ENCODE results near the gene TNFAIP6.

Gene TNFAIP6

GRCh38 chr2:151338115-151338514 lies 19.3 kb upstream of the TNFAIP6 start:
- TF ChIP-seq CSRNP3 (CRISPR knock-in tag; IDR thresholded peaks at IDR 0.05) (no peak), ARNTL (CRISPR knock-in tag; IDR thresholded peaks at IDR 0.05; ENCODE audit: borderline replicate concordance, low read depth) (no peak), ZNF565 (CRISPR knock-in tag; conservative IDR thresholded peaks at IDR 0.05; ENCODE audit: low read depth) (no peak), CREB5 (CRISPR knock-in tag; IDR thresholded peaks at IDR 0.05; ENCODE audit: low read depth) (no peak), ZNF70 (CRISPR knock-in tag; IDR thresholded peaks at IDR 0.05) (no peak), ZC3H10 (CRISPR knock-in tag; IDR thresholded peaks at IDR 0.05) (no peak), TOX (CRISPR knock-in tag; IDR thresholded peaks at IDR 0.05; ENCODE audit: borderline replicate concordance) (no peak), TSHZ2 (CRISPR knock-in tag; IDR thresholded peaks at IDR 0.05) (no peak), GLIS3 (CRISPR knock-in tag; IDR thresholded peaks at IDR 0.05) (no peak), PPARA (CRISPR knock-in tag; IDR thresholded peaks at IDR 0.05; ENCODE audit: borderline replicate concordance) (no peak), PATZ1 (CRISPR knock-in tag; IDR thresholded peaks at IDR 0.05; ENCODE audit: borderline replicate concordance) (no peak), SNAI2 (CRISPR knock-in tag; IDR thresholded peaks at IDR 0.05) (no peak), POU6F1 (CRISPR knock-in tag; IDR thresholded peaks at IDR 0.05; ENCODE audit: borderline replicate concordance, low read depth) (no peak), CSDC2 (CRISPR knock-in tag; IDR thresholded peaks at IDR 0.05) (no peak), BACH2 (CRISPR knock-in tag; IDR thresholded peaks at IDR 0.05; ENCODE audit: borderline replicate concordance) (no peak), ZNF8 (CRISPR knock-in tag; IDR thresholded peaks at IDR 0.05) (no peak), RARB (CRISPR knock-in tag; IDR thresholded peaks at IDR 0.05) (no peak), ESRRG (CRISPR knock-in tag; IDR thresholded peaks at IDR 0.05) (no peak)
- ATAC-seq: no peak

GRCh38 chr2:151343073-151343472 lies 14.3 kb upstream of the TNFAIP6 start:
- ATAC-seq: no peak
- TF ChIP-seq TSHZ2 (CRISPR knock-in tag; IDR thresholded peaks at IDR 0.05) (no peak), TOX (CRISPR knock-in tag; IDR thresholded peaks at IDR 0.05; ENCODE audit: borderline replicate concordance) (no peak), CSDC2 (CRISPR knock-in tag; IDR thresholded peaks at IDR 0.05) (no peak), ESRRG (CRISPR knock-in tag; IDR thresholded peaks at IDR 0.05) (no peak), ZFP3 (CRISPR knock-in tag; IDR thresholded peaks at IDR 0.05) (no peak), ZNF8 (CRISPR knock-in tag; IDR thresholded peaks at IDR 0.05) (no peak), TCF4 (CRISPR knock-in tag; IDR thresholded peaks at IDR 0.05; ENCODE audit: borderline replicate concordance) (no peak), RARB (CRISPR knock-in tag; IDR thresholded peaks at IDR 0.05) (no peak), SNAI2 (CRISPR knock-in tag; IDR thresholded peaks at IDR 0.05) (no peak), PATZ1 (CRISPR knock-in tag; IDR thresholded peaks at IDR 0.05; ENCODE audit: borderline replicate concordance) (no peak), CSRNP3 (CRISPR knock-in tag; IDR thresholded peaks at IDR 0.05) (no peak), BACH2 (CRISPR knock-in tag; IDR thresholded peaks at IDR 0.05; ENCODE audit: borderline replicate concordance) (no peak), ARNTL (CRISPR knock-in tag; IDR thresholded peaks at IDR 0.05; ENCODE audit: borderline replicate concordance, low read depth) (no peak), GLIS3 (CRISPR knock-in tag; IDR thresholded peaks at IDR 0.05) (no peak), ZNF70 (CRISPR knock-in tag; IDR thresholded peaks at IDR 0.05) (no peak), POU6F1 (CRISPR knock-in tag; IDR thresholded peaks at IDR 0.05; ENCODE audit: borderline replicate concordance, low read depth) (no peak)
